NCI-H510A (cell line): Measurements from ENCODE around the gene ZG16.
"Not testable (repeated sequence)": the region's sequence is repeated elsewhere in the genome, so short reads cannot be mapped to it uniquely, and the experiment has no call there.

Experiments used
- DNase-seq: peaks from one replicate; lab custom pipeline; 2025; lab: John Stamatoyannopoulos, UW

The ZG16 gene

GRCh38 chr16:29748760-29749149 lies 29.3 kb upstream of the ZG16 start:
- DNase-seq, result not testable (repeated sequence)

GRCh38 chr16:29753516-29753915 lies 24.5 kb upstream of the ZG16 start:
- DNase-seq, result no peak

DNA sequence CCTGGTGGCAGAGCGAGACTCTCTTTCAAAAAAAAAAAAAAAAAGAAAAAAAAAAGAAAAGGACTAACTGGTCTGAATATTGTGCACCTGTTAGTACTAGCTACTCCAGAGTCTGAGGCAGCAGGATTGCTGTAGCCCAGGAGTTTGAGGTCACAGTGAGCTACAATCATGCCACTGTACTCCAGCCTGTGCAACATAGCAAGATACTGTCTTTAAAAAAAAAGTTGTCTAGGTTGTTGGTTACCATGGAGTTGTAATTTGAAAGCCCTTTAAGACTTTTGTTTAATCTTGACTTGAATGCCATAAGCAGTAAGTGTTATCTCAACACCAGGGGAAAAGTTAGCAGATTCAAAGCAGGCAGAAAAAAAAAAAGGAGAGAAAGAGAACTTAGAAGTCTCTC lies 21.4 kb upstream of the ZG16 start:
- DNase-seq, result no peak

DNA sequence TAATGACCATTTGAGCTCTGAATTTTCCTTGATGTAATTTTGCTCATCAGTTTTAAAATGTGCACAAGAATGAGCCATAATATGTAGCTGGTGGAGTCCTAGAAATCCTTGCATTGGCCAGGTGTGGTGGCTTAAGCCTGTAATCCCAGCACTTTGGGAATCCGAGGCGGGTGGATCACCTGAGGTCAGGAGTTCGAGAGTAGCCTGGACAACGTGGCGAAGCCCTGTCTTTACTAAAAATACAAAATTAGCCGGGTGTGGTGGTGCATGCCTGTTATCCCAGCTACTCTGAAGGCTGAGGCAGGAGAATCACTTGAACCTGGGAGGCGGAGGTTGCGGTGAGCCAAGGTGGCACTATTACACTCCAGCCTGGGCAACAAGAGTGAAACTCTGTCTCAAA lies 21.0 kb upstream of the ZG16 start:
- not testable (repeated sequence) for DNase-seq

DNA sequence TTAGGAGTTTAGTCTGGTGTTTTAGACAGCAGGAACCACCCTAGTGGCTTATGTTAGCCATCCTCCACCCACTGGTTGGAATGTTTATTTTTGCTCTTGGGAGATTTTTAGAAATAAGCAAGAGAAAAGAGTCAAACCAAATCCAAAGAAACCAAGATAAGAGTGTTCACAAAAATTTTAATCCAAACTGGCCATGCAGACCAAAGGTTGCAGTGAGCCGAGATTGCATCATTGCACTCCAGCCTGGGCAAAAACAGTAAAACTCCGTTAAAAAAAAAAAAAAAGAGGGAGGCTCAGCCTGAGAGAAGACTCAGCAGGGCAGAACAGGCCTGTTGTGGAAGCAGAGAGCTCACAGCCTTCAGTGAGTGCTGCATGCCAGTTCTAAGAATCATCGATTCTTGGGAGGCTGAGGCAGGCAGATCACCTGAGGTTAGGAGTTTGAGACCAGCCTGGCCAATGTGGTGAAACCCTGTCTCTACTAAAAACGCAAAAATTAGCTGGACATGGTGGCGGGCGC lies 20.0 kb upstream of the ZG16 start:
- no peak for DNase-seq

DNA sequence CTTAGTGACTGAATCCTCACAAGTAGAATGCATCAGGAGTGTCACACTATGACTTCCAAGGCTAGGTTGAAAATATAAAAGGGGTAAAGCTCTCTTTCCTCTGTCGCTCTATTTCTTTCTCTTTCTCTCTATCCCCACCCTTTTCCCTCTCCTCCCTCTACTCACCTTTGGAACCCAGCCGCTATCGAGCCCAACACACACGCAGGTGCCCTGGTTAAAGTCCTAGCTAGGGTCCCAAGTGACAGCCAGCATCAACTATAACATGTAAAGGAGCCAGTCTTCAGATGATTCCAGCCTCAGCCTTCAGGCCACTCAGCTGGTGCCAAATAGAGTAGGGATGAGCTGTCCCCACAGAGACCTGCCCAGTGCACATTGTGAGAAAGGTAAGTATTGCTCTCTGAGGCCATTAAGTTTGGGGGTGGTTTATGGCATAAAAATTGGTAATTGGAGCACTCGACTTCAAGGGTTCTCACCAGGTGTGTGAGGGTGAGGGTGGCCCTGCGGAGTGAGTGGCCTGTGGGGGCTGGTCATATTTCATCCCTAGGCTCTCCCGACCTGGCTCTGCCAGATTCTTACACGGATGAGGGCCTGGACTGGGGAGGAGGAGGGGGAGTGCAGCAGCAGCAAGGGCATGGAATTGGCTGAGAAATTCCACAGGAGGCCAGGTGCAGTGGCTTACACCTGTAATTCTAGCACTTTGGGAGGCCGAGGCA lies 17.3 kb upstream of the ZG16 start:
- peak; percentile 86 for DNase-seq

GRCh38 chr16:29761280-29761651 lies 16.8 kb upstream of the ZG16 start:
- not testable (repeated sequence) for DNase-seq

GRCh38 chr16:29761882-29762281 lies 16.2 kb upstream of the ZG16 start:
- no peak for DNase-seq

DNA sequence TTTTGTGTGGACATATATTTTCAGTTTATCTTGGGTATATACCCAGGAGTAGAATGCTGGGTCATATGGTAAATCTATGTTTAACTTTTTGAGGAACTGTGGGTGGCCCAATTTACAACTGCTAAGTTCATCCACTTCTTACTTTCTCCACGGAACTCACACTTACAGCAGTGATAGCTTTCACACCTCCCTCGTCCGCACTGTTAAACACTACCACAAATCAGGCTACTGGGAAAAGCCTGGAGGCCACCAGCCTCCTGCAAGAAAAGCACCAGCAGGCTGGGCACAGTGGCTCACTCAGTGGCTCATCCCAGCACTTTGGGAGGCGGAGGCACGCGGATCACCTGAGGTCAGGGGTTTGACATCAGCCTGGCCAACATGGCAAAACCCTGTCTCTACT lies 14.7 kb upstream of the ZG16 start:
- DNase-seq, result no peak

- DNase-seq, result peak; percentile 98
Observed at GRCh38 chr16:29765167-29766032, 12.7 kb upstream of the ZG16 start.

GRCh38 chr16:29766571-29766970 lies 11.5 kb upstream of the ZG16 start:
- no peak for DNase-seq

GRCh38 chr16:29767062-29767461 lies 11.0 kb upstream of the ZG16 start:
- no peak for DNase-seq

DNA sequence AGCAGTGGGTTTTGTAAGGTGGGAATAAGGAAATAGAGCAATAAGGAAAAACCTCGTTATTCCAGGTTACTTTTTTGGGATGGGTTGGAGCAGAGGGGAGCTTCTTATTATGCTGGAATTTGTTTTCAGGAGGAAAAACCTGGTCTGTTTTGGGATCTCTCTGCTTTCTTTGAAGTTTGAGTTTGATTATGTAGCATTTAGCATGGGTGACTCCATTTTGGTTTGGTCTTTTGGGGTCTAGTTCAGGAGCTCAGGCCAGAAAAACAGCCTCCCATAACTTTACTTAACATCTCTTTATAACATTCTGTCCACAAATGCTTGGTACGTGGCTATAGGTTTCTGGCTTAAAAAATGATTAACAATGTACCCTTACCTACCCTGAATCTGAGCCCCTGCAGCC lies 8.5 kb upstream of the ZG16 start:
- DNase-seq, result no peak

- no peak for DNase-seq
Observed at GRCh38 chr16:29770250-29770929, 7.7 kb upstream of the ZG16 start.

- DNase-seq, result not testable (repeated sequence)
Observed at GRCh38 chr16:29772330-29772729, 5.7 kb upstream of the ZG16 start.

DNA sequence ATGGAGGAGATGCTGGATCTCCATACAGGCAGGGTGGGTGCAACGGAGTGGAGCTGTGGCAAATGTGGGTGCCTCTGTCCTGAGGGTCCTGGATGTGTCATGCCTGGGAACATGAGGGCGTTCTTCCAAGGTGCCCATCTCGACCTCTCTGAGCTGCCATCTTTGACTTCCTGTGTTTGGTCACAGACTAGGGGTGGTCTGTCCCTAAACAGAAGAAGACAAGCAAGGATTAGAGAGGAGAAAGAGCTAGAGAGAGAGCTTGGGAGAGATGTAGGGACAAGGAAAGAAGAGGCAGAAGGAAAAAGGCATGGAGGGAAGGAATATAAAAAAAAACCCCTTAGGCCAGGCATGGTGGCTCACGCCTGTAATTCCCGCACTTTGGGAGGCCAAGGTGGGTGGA lies 3.3 kb upstream of the ZG16 start:
- DNase-seq, result no peak

- DNase-seq, result no peak
Observed at GRCh38 chr16:29775742-29776408, 2.2 kb upstream of the ZG16 start.

- DNase-seq, result no peak
Observed at GRCh38 chr16:29779474-29779873, 1.4 kb downstream of the ZG16 start.

GRCh38 chr16:29783094-29783953 lies 5.3 kb downstream of the ZG16 start:
- DNase-seq, result peak; percentile 18

GRCh38 chr16:29784157-29784556 lies 6.1 kb downstream of the ZG16 start:
- DNase-seq, result no peak

DNA sequence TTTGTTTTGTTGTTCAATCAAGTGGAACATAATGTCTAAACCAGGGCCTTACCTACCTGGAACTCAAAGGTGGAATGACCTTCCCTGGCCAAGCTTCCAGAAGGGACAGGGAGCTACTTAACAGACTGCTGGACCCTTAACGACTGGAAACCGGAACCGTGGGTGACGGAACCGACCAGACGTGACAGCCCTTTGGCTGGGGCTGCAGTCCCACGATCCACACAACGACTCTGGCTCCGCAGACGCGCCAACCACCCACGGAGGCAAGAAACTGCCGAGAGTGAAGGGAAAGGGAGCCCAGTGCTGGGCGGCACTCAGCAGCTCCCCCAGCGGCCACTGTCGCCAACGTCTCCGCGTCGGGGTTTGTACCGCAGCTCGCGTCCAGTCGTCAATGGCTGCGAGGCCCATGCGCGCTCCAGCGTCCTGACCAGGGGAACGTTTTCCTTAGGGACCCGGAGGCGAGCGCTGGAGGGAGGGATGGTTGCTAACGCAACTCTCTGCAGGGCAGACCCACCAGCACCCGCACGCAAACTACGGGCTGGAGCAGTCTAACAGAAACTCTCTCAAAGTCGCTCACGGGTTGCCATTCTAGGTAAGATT lies 6.9 kb downstream of the ZG16 start:
- no peak for DNase-seq
